ENCODE results near the gene LRRN1. TPM values are rescaled to one million over a fixed set of nuclear protein-coding genes. Genes with fewer than 3 reads are reported as not detected.

The LRRN1 gene
- total RNA-seq (2014; rRNA removed; shearing (Covaris generic)) = not detected in 2 replicates

- in situ Hi-C loops (cut with HindIII; ENCODE audit: low sequenced_read_pairs) = no loop called here
- DNase-seq (ENCODE audit: low spot score) = peak; percentile 94
Measured at GRCh38 chr3:3799173-3800079, at the start of gene LRRN1. Gene LRRN1, plus strand, starts transcription at chr3:3799431. Its CDS starts 45,211 bp downstream, at chr3:3844642.

- no peak for DNase-seq (ENCODE audit: low spot score)
- in situ Hi-C loops (cut with HindIII; ENCODE audit: low sequenced_read_pairs) = no loop called here
Measured at GRCh38 chr3:3753416-3753815, 45.8 kb upstream of the LRRN1 start.

GRCh38 chr3:3765661-3766060 lies 33.6 kb upstream of the LRRN1 start:
- no peak for DNase-seq (ENCODE audit: low spot score)
- in situ Hi-C loops (cut with HindIII; ENCODE audit: low sequenced_read_pairs) = no loop called here

- no peak for DNase-seq (ENCODE audit: low spot score)
- in situ Hi-C loops (cut with HindIII; ENCODE audit: low sequenced_read_pairs) = no loop called here
Measured at GRCh38 chr3:3766140-3766539, 33.1 kb upstream of the LRRN1 start.

- in situ Hi-C loops (cut with HindIII; ENCODE audit: low sequenced_read_pairs) = no loop called here
- DNase-seq (ENCODE audit: low spot score) = no peak
Measured at GRCh38 chr3:3771094-3771493, 28.1 kb upstream of the LRRN1 start.

GRCh38 chr3:3771567-3771966 lies 27.7 kb upstream of the LRRN1 start:
- DNase-seq (ENCODE audit: low spot score) = no peak
- in situ Hi-C loops (cut with HindIII; ENCODE audit: low sequenced_read_pairs) = no loop called here

GRCh38 chr3:3772338-3772737 lies 26.9 kb upstream of the LRRN1 start:
- DNase-seq (ENCODE audit: low spot score) = no peak
- in situ Hi-C loops (cut with HindIII; ENCODE audit: low sequenced_read_pairs) = no loop called here

GRCh38 chr3:3772920-3773319 lies 26.3 kb upstream of the LRRN1 start:
- peak; percentile 80 for DNase-seq (ENCODE audit: low spot score)
- in situ Hi-C loops (cut with HindIII; ENCODE audit: low sequenced_read_pairs) = no loop called here

GRCh38 chr3:3776607-3777006 lies 22.6 kb upstream of the LRRN1 start:
- in situ Hi-C loops (cut with HindIII; ENCODE audit: low sequenced_read_pairs) = no loop called here
- no peak for DNase-seq (ENCODE audit: low spot score)

- DNase-seq (ENCODE audit: low spot score) = no peak
- in situ Hi-C loops (cut with HindIII; ENCODE audit: low sequenced_read_pairs) = no loop called here
Measured at GRCh38 chr3:3778216-3778615, 21.0 kb upstream of the LRRN1 start.

GRCh38 chr3:3778641-3779270 lies 20.5 kb upstream of the LRRN1 start:
- in situ Hi-C loops (cut with HindIII; ENCODE audit: low sequenced_read_pairs) = no loop called here
- no peak for DNase-seq (ENCODE audit: low spot score)

- in situ Hi-C loops (cut with HindIII; ENCODE audit: low sequenced_read_pairs) = no loop called here
- no peak for DNase-seq (ENCODE audit: low spot score)
Measured at GRCh38 chr3:3782457-3782856, 16.8 kb upstream of the LRRN1 start.

GRCh38 chr3:3783210-3783609 lies 16.0 kb upstream of the LRRN1 start:
- DNase-seq (ENCODE audit: low spot score) = no peak

GRCh38 chr3:3783696-3784095 lies 15.5 kb upstream of the LRRN1 start:
- peak; percentile 32 for DNase-seq (ENCODE audit: low spot score)
- in situ Hi-C loops (cut with HindIII; ENCODE audit: low sequenced_read_pairs) = no loop called here

More at GRCh38 chr3:3783210-3783609, 16.0 kb upstream of the LRRN1 start:
- in situ Hi-C loops (cut with HindIII; ENCODE audit: low sequenced_read_pairs) = no loop called here

- in situ Hi-C loops (cut with HindIII; ENCODE audit: low sequenced_read_pairs) = no loop called here
- no peak for DNase-seq (ENCODE audit: low spot score)
Measured at GRCh38 chr3:3792391-3792790, 6.8 kb upstream of the LRRN1 start.

GRCh38 chr3:3798631-3799113 lies 559 bp upstream of the LRRN1 start:
- peak; percentile 55 for DNase-seq (ENCODE audit: low spot score)
- in situ Hi-C loops (cut with HindIII; ENCODE audit: low sequenced_read_pairs) = no loop called here

- DNase-seq (ENCODE audit: low spot score) = peak; percentile 48
- in situ Hi-C loops (cut with HindIII; ENCODE audit: low sequenced_read_pairs) = no loop called here
Measured at GRCh38 chr3:3800080-3800455, 837 bp downstream of the LRRN1 start.

GRCh38 chr3:3800685-3801493 lies 1.7 kb downstream of the LRRN1 start:
- peak; percentile 63 for DNase-seq (ENCODE audit: low spot score)
- in situ Hi-C loops (cut with HindIII; ENCODE audit: low sequenced_read_pairs) = no loop called here

- in situ Hi-C loops (cut with HindIII; ENCODE audit: low sequenced_read_pairs) = no loop called here
- DNase-seq (ENCODE audit: low spot score) = no peak
Measured at GRCh38 chr3:3801494-3801841, 2.2 kb downstream of the LRRN1 start.

GRCh38 chr3:3802046-3802445 lies 2.8 kb downstream of the LRRN1 start:
- DNase-seq (ENCODE audit: low spot score) = peak; percentile 48
- in situ Hi-C loops (cut with HindIII; ENCODE audit: low sequenced_read_pairs) = no loop called here

All from G401 (cell line).